OCI-LY7 (cell line): Measurements from ENCODE around the gene DACT2. TPM values are rescaled to one million over a fixed set of nuclear protein-coding genes. Genes with fewer than 3 reads are reported as not detected.
"Not testable (repeated sequence)": the region's sequence is repeated elsewhere in the genome, so short reads cannot be mapped to it uniquely, and the experiment has no call there.

ENCODE experiments used
- BruUV-seq: library from RNA; stranded (reverse); fragments of 400-500 nt; replicated peaks from 2 replicates; lab custom pipeline; 2021; lab: Mats Ljungman, UMichigan
- CTCF ChIA-PET: fragments of 300-600 bp; sonication (Branson Sonifier 250); formaldehyde crosslinking; loops from one replicate; lab custom pipeline; 2022; ENCODE audit warnings: antibody characterized with exemption; ENCODE audit not compliant: unreplicated experiment; lab: Charles Lee
- POLR2A ChIA-PET: fragments of 300-600 bp; sonication (Branson Sonifier 250); formaldehyde crosslinking; loops from one replicate; lab custom pipeline; 2022; ENCODE audit warnings: antibody characterized with exemption; lab: Charles Lee
- DNase-seq: peaks from one replicate; pipeline ENCODE4 v3.0.0-alpha.2; 2015; ENCODE audit warnings: low spot score
- H2AFZ ChIP-seq: fragments of 200-600 bp; sonication (generic), shearing (Covaris generic); 2 replicates; pipeline ENCODE4 v1.6.1; 2014; ENCODE audit warnings: mild to moderate bottlenecking, antibody characterized with exemption, low read length, moderate library complexity
- H3K27ac ChIP-seq: fragments of 200-600 bp; sonication (generic); 2 replicates; pipeline ENCODE4 v1.5.1; 2014; ENCODE audit warnings: mixed run types, low read depth, mild to moderate bottlenecking, moderate library complexity, low read length, inconsistent platforms; ENCODE audit not compliant: poor library complexity, severe bottlenecking
- H3K36me3 ChIP-seq: fragments of 200-600 bp; sonication (generic); 2 replicates; pipeline ENCODE4 v1.6.1; 2014; ENCODE audit warnings: mild to moderate bottlenecking, antibody characterized with exemption, low read length, moderate library complexity, mixed read lengths; ENCODE audit not compliant: insufficient read depth
- H3K4me1 ChIP-seq: fragments of 200-600 bp; sonication (generic); 2 replicates; pipeline ENCODE4 v1.5.1; 2014; ENCODE audit warnings: mild to moderate bottlenecking, low read length; ENCODE audit not compliant: insufficient read depth, poor library complexity, severe bottlenecking
- H3K4me2 ChIP-seq: fragments of 200-600 bp; sonication (generic); 2 replicates; pipeline ENCODE4 v1.6.1; 2014; ENCODE audit warnings: mild to moderate bottlenecking, low read length
- H3K4me3 ChIP-seq: fragments of 200-600 bp; sonication (generic); 2 replicates; pipeline ENCODE4 v1.5.1; 2014; ENCODE audit warnings: mild to moderate bottlenecking, low read depth, low read length; ENCODE audit not compliant: poor library complexity, severe bottlenecking
- H3K79me2 ChIP-seq: fragments of 200-600 bp; sonication (generic); 2 replicates; pipeline ENCODE4 v1.6.1; 2016; ENCODE audit warnings: low read depth, mild to moderate bottlenecking, low read length, moderate library complexity, mixed read lengths; ENCODE audit not compliant: insufficient read depth
- H3K9me2 ChIP-seq: fragments of 200-600 bp; sonication (generic); 2 replicates; pipeline ENCODE4 v1.6.1; 2016; ENCODE audit warnings: mild to moderate bottlenecking, low read length, mixed read lengths; ENCODE audit not compliant: insufficient read depth
- H3K9me3 ChIP-seq: fragments of 200-600 bp; sonication (generic); 2 replicates; pipeline ENCODE4 v1.6.1; 2014; ENCODE audit warnings: mild to moderate bottlenecking, mixed run types, low read length, mixed read lengths
- H4K20me1 ChIP-seq: fragments of 200-600 bp; sonication (generic); 2 replicates; pipeline ENCODE4 v1.6.1; 2014; ENCODE audit warnings: mild to moderate bottlenecking, antibody characterized with exemption, low read length, moderate library complexity, mixed read lengths; ENCODE audit not compliant: insufficient read depth
- EZH2phosphoT487 ChIP-seq: fragments of 200-600 bp; sonication (generic); IDR thresholded peaks from 2 replicates; pipeline ENCODE4 v1.6.1; 2018; ENCODE audit warnings: low read depth, borderline replicate concordance, mild to moderate bottlenecking, mixed run types, antibody characterized with exemption, low read length, moderate library complexity, mixed read lengths
- intact Hi-C: fragments of 100-400 bp; cut with micrococcal nuclease; formaldehyde crosslinking; loops from one replicate; pipeline ENCODE4 v1.10.0; 2022; ENCODE audit not compliant: unreplicated experiment
- total RNA-seq, 2 experiments: library from RNA; depleted of rRNA in 1 of 2; stranded (reverse); fragments of >200 nt in 1 of 2; shearing (Covaris generic) in 1 of 2; gene quantifications; 2 replicates each; pipeline ENCODE4 v1.2.3, GENCODE V29; 2014 to 2022
- TF ChIP-seq, protein P1 (sequence below): fragments of 200-600 bp; sonication (generic); conservative IDR thresholded peaks from 2 replicates; pipeline ENCODE4 v1.5.1; 2014; ENCODE audit warnings: mild to moderate bottlenecking, antibody characterized with exemption, low read length, moderate library complexity, mixed read lengths

Gene DACT2
- total RNA-seq, 2 experiments from 2014 or later, result not detected

DNA sequence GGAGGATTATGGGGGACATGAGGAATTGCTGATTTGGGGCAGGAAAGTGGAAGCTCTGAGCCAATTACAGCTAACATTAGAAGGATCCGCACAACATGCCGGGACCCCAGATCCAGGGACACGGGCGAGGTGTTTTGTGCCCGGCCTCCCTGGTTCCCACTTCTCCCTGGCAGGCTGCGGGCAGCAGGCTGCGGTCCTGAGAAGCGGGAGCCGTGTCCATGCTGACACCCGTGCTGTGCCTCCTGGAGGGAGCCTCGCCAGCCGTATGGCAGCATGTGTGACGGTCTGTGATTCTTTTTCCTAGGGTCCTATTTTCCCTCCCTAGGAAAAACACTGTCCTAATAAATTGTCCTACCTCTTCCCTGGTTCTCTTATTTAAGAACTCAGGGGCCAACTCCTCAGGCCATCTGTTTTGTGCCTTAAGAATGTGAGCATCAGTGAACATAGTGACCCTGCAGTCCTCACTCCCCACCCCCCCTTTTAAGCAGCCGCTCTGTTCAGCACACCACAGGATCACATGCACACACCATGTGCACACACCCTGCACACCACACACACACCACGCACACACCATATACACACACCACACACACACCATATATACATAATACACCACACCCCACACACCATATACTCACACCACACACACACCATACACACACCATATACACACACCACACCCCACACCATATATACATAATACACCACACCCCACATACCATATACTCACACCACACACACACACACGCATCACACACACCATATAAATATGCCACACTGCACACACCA is 49.9 kb downstream of the DACT2 start:
- intact Hi-C loops, result no loop called here
- H3K79me2 ChIP-seq, result no peaks in the 10 kb centered on the region
- no peak overlapping the region for H3K4me2 ChIP-seq
- no peaks in the 10 kb centered on the region for H3K36me3 ChIP-seq
- ChIA-PET POLR2A (no interaction called here), CTCF (no interaction called here)
- no peak for DNase-seq
- H4K20me1 ChIP-seq, result no peaks in the 10 kb centered on the region
- H3K4me1 ChIP-seq, result no peaks in the 10 kb centered on the region
- no peaks in the 10 kb centered on the region for H3K9me2 ChIP-seq
- no peaks in the 10 kb centered on the region for H3K9me3 ChIP-seq
- no peak overlapping the region for H3K4me3 ChIP-seq
- TF ChIP-seq, protein P1, sequence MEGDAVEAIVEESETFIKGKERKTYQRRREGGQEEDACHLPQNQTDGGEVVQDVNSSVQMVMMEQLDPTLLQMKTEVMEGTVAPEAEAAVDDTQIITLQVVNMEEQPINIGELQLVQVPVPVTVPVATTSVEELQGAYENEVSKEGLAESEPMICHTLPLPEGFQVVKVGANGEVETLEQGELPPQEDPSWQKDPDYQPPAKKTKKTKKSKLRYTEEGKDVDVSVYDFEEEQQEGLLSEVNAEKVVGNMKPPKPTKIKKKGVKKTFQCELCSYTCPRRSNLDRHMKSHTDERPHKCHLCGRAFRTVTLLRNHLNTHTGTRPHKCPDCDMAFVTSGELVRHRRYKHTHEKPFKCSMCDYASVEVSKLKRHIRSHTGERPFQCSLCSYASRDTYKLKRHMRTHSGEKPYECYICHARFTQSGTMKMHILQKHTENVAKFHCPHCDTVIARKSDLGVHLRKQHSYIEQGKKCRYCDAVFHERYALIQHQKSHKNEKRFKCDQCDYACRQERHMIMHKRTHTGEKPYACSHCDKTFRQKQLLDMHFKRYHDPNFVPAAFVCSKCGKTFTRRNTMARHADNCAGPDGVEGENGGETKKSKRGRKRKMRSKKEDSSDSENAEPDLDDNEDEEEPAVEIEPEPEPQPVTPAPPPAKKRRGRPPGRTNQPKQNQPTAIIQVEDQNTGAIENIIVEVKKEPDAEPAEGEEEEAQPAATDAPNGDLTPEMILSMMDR, result no peak
- no peak for TF ChIP-seq EZH2phosphoT487
- H2AFZ ChIP-seq, result no peak overlapping the region
- H3K27ac ChIP-seq, result no peak overlapping the region
- BruUV-seq, result no TSS peak

DNA sequence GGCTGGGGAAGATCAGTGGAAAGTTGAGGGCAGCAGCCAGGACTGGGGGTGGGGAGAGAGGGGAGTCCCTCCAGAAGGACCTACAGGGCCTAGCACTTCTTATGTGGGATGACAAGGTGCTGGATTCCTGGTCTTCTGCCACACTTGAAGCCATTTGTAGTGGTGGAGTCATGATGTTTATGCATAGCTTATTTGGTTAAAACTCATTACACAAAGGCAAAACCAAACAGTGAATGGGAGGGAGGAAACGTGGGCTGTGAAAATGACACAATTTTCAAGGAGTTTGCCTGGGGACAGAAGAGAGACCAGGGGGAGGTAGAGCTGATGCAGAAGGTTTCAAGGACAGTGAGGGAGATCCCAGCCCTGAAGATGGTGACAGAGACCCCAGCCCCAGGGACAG is 50.8 kb downstream of the DACT2 start:
- H3K36me3 ChIP-seq, result no peaks in the 10 kb centered on the region
- POLR2A ChIA-PET, result interaction anchor here (0.6 to 0.8 kb wide), 2 partner anchors 451 to 1842 kb away, joined by 3 to 4 read pairs; no protein-coding TSS in a partner anchor
- TF ChIP-seq, protein P1, result no peak
- no peak for TF ChIP-seq EZH2phosphoT487

DNA sequence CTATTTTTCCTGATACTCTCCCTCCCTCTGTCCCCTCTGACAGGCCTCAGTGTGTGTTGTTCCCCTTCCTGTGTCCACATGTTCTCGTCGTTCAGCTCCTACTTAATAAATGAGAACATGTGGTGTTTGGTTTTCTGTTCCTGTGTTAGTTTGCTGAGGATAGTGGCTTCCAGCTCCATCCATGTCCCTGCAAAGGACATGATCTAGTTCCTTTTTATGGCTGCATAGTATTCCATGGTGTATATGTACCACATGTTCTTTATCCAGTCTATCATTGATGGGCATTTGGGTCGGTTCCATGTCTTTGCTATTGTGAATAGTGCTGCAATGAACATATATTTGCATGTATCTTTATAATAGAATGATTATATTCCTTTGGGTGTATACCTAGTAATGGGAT is 51.8 kb downstream of the DACT2 start:
- H3K27ac ChIP-seq, H3K4me1 ChIP-seq, H2AFZ ChIP-seq, DNase-seq, H3K9me3 ChIP-seq, POLR2A ChIA-PET, H3K4me3 ChIP-seq, BruUV-seq, H3K79me2 ChIP-seq, H3K36me3 ChIP-seq, H4K20me1 ChIP-seq, H3K9me2 ChIP-seq, H3K4me2 ChIP-seq, intact Hi-C loops, CTCF ChIA-PET: not testable (repeated sequence)

More for the DNA sequence above, 50.8 kb downstream of the DACT2 start:
- no peak overlapping the region for H3K27ac ChIP-seq
- BruUV-seq, result no TSS peak
- H3K9me3 ChIP-seq, result no peaks in the 10 kb centered on the region
- H3K9me2 ChIP-seq, result no peaks in the 10 kb centered on the region
- no peaks in the 10 kb centered on the region for H3K4me1 ChIP-seq
- no peak overlapping the region for H3K4me3 ChIP-seq
- CTCF ChIA-PET, result no interaction called here
- intact Hi-C loops, result no loop called here
- DNase-seq, result no peak
- H3K4me2 ChIP-seq, result no peak overlapping the region
- H2AFZ ChIP-seq, result no peak overlapping the region
- H4K20me1 ChIP-seq, result no peaks in the 10 kb centered on the region
- no peaks in the 10 kb centered on the region for H3K79me2 ChIP-seq
